Central memory CD8-positive, alpha-beta T cell (primary cell): Measurements from ENCODE around the gene SSR1.
A peak's percentile ranks its signal among the peaks of the same experiment; 100 is the strongest.

Source experiments
- ATAC-seq: fragments of 150-1000 bp; cut with Tn5 transposase; replicated peaks from 2 replicates; pipeline ENCODE4 v1.10.0; 2022; ENCODE audit warnings: mild to moderate bottlenecking, moderate FRiP score, moderate number of reproducible peaks; ENCODE audit not compliant: poor library complexity, severe bottlenecking; ENCODE audit errors: extremely low read depth
- DNase-seq, 2 donors: peaks; one replicate each; pipeline ENCODE4 v3.0.0; 2021; ENCODE audit warnings: low spot score in 2 of 2
- H3K27ac Mint-ChIP-seq: one replicate; pipeline ENCODE4 v1.8.0; 2022; ENCODE audit warnings: low read depth, mild to moderate bottlenecking, moderate library complexity, mixed read lengths
- H3K27me3 Mint-ChIP-seq: one replicate; pipeline ENCODE4 v1.8.0; 2022; ENCODE audit warnings: mixed read lengths
- H3K36me3 Mint-ChIP-seq: one replicate; pipeline ENCODE4 v1.8.0; 2022; ENCODE audit warnings: mild to moderate bottlenecking, moderate library complexity, mixed read lengths; ENCODE audit not compliant: insufficient read depth
- H3K4me1 Mint-ChIP-seq: one replicate; pipeline ENCODE4 v1.8.0; 2022; ENCODE audit warnings: mixed read lengths
- H3K4me3 Mint-ChIP-seq: one replicate; pipeline ENCODE4 v1.8.0; 2022; ENCODE audit warnings: mild to moderate bottlenecking, moderate library complexity, mixed read lengths
- H3K9me3 Mint-ChIP-seq: one replicate; pipeline ENCODE4 v1.8.0; 2022; ENCODE audit warnings: mixed read lengths

The SSR1 gene

DNA sequence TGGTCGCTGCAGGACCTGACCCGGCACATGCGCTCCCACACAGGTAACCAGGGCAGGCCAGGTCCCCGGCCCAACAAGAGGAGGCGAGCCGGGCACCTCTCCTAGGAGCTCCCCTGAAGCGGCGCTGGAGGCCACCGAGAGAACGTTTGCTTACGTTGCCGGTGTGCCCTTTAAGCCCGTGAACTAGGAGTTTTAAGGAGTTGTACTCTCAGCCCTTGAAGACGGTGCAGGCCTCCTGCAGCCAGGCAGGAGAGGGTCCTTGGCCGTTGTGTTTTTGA is 65.9 kb downstream of the SSR1 start:
- Mint-ChIP-seq H3K4me1 (peaks cover 13% of the 10 kb centered on the region), H3K27me3 (no peaks in the 10 kb centered on the region), H3K36me3 (peaks cover 30% of the 10 kb centered on the region), H3K27ac (no peak overlapping the region), H3K9me3 (no peaks in the 10 kb centered on the region), H3K4me3 (no peak overlapping the region)
- DNase-seq = no peak
- ATAC-seq = no peak

DNA sequence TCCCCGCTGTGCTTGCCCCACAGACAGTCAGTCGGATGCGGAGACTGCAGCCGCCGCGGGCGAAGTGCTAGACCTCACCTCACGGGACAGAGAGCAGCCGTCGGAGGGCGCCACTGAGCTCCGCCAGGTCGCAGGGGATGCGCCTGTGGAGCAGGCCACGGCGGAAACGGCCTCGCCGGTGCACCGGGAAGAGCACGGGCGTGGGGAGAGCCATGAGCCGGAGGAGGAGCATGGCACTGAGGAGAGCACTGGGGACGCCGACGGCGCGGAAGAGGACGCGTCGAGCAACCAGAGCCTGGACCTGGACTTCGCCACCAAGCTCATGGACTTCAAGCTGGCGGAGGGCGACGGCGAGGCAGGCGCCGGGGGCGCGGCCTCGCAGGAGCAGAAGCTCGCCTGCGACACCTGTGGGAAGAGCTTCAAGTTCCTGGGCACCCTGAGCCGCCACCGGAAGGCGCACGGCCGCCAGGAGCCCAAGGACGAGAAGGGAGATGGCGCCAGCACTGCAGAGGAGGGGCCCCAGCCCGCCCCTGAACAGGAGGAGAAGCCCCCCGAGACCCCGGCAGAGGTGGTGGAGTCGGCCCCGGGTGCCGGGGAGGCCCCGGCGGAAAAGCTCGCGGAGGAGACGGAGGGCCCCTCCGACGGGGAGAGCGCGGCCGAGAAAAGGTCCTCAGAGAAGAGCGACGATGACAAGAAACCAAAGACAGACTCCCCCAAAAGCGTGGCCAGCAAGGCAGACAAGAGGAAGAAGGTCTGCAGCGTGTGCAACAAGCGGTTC is 66.4 kb downstream of the SSR1 start:
- H3K9me3 Mint-ChIP-seq = no peaks in the 10 kb centered on the region
- peaks cover 30% of the 10 kb centered on the region for H3K36me3 Mint-ChIP-seq

DNA sequence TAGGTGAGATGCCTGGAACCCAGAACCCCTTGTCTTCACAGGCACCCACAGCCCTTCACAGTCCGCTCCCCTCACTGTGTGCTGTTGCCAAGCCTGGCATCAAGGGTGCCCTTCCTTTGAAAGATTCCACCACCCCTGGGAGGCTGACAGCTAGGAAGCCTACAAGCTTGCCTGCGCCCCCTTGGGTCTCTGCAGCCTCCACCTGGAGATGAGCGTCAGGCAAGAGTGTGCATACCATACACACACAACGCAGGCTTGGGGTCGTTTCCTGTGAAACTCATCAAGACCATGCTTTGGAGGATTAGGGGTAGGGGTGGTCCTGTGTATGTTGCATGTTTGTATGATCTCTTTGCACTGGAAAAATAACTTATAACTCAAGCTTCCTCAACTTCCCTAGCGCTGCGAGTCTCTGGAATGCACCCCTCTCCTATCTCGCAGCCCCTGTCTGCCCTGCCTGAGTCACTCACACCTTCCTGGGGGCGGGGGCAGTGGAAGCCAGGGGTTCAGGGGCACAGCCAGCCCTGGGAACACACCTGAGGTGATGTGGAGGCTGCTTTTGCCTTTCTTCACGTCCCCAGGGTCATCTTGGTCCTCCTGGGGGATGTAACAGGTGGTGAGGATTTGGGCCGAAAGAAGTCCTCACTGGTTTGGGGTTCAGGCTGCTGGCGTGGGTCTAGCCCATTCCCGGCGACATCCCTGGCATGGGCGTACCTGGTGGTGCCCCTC is 67.2 kb downstream of the SSR1 start:
- Mint-ChIP-seq H3K4me1 (peaks cover 13% of the 10 kb centered on the region), H3K27ac (peak overlapping the region; percentile 16), H3K36me3 (peaks cover 32% of the 10 kb centered on the region), H3K27me3 (no peaks in the 10 kb centered on the region), H3K4me3 (no peak overlapping the region), H3K9me3 (no peaks in the 10 kb centered on the region)
- DNase-seq = no peak
- ATAC-seq = no peak

More for the DNA sequence above, 66.4 kb downstream of the SSR1 start:
- no peak for DNase-seq
- Mint-ChIP-seq H3K4me1 (peaks cover 13% of the 10 kb centered on the region), H3K27ac (no peak overlapping the region), H3K27me3 (no peaks in the 10 kb centered on the region), H3K4me3 (no peak overlapping the region)
- no peak for ATAC-seq

DNA sequence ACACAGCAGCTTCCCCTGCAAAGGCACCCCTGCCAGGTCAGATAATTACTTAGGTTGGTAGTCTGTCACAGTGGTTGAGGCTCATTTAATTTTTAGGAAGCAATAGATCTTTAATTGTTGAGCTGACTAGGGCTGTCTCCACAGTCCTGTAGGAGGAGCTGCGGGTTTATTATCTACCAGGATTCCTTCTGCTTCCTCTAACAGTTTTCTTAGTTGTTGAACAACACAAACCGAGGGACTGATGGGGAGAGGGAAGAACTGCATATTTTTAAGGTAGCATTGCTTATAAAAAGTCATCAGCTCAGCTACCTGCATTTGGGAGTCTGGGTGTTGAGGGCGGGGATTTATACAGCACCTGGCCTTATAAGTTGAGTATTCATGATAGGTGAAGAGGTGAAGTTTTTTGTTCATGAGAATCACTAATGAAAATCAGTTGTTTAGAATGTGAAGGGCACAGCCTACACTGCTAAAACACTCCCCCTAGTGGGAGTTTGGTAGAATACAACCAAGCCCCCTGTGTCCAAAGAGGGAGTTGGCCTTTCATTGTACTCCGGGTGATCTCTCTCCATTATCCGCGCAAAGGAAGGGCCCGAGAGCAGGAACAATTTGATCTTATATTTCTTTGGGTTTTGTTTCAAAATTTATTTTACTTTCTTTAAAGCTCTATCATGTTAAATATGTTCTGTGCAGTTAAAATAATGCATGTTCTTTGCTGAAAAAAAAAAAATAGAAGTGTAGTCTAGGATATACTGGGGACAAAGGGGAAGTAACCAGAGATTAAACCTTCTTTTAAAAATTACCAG is 69.6 kb downstream of the SSR1 start:
- peaks cover 7% of the 10 kb centered on the region for H3K4me1 Mint-ChIP-seq
- H3K4me3 Mint-ChIP-seq = no peak overlapping the region
- ATAC-seq (peak; percentile 66), DNase-seq (peak in 1 of 2 donors; percentile 31)
- H3K36me3 Mint-ChIP-seq = peaks cover 28% of the 10 kb centered on the region
- peak overlapping the region; percentile 14 for H3K27ac Mint-ChIP-seq
- no peaks in the 10 kb centered on the region for H3K9me3 Mint-ChIP-seq
- H3K27me3 Mint-ChIP-seq = no peaks in the 10 kb centered on the region

DNA sequence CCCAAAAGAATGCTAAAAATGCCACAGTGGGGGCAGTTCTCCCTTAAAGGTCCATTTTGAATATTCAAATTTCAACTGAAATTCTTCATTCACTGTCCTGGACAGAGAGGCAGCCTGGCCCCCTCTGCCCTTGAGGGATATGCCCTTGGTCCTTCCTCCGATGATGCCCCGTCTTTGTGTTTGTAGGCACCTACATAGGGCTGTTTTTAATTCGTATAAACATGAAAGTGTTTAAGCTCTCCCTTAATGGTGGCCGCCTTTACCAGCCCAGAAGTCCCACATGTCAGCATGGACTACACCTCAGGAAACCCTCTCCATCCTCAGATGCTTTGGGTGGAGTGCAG is 70.2 kb downstream of the SSR1 start:
- H3K27ac Mint-ChIP-seq = peak overlapping the region; percentile 14
- no peak for ATAC-seq
- H3K4me3 Mint-ChIP-seq = no peak overlapping the region
- H3K9me3 Mint-ChIP-seq = no peaks in the 10 kb centered on the region
- no peaks in the 10 kb centered on the region for H3K27me3 Mint-ChIP-seq
- H3K4me1 Mint-ChIP-seq = peaks cover 7% of the 10 kb centered on the region
- peaks cover 26% of the 10 kb centered on the region for H3K36me3 Mint-ChIP-seq
- no peak for DNase-seq

DNA sequence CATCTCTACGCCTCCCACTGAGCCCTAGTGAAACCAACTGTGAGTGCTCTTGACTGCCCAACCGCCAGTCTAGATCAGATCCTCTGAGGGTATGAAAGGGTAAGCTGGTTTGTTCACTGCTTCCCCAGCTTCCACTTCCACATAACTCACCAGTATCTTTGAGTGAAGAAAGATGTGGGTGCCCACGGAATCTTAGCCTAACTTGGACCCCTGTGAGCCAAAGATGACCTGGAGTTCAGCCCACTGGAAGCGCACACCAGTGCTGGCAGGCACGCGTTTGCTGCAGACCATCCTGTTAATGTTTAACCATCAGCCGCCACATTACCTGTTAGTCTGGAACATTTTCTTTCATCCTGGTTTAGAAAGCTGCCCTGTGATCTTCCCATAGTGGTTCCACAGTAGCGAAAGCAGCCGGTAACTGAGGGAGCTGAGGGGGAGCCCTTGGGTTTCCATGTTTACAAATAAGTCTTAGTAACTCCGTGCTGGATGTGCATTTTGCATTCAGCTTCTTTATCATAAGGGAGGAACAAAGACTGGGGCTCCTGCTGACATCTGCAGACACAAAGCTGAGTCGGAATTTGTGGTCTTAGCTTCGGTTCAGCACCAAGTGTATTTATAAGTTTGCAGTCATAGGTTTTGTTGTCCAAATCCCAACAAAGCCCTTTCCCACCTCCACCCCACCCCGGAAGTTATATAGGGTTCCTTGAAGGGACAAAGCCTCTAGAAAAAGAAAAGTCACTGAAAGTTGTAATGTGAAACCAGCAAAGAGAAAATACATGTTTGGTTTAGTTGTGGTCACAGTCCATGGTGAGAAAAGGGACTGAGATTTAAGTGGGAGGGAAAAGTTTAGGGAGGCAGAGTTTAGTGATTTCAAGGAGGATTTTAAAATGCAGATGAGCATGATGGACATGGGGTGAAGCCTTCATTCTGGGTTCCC is 71.0 kb downstream of the SSR1 start:
- DNase-seq (no peak), ATAC-seq (no peak)
- Mint-ChIP-seq H3K27ac (no peak overlapping the region), H3K4me3 (no peak overlapping the region), H3K27me3 (no peaks in the 10 kb centered on the region), H3K36me3 (peaks cover 24% of the 10 kb centered on the region), H3K9me3 (no peaks in the 10 kb centered on the region), H3K4me1 (peaks cover 7% of the 10 kb centered on the region)

DNA sequence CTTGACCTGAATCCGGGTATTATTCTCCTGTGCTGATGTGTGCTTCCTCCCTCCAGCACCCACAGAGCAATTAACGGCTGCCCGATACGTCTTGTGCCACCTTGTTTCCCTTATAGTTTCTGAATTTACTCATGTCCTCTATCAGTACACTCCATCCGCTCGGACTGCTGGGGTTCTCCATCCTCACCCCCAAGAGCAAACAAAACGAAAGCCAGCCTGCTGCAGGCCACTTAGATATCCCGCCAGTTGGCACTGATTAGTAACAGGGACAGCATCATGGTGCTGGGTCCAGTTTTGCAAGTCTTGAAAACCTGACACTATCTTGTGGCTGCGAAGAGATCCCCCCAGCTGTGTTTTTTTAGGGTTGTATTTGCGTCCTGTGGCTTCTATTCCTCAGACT is 71.8 kb downstream of the SSR1 start:
- Mint-ChIP-seq H3K4me1 (peaks cover 7% of the 10 kb centered on the region), H3K27me3 (no peaks in the 10 kb centered on the region), H3K9me3 (no peaks in the 10 kb centered on the region), H3K36me3 (peaks cover 19% of the 10 kb centered on the region), H3K27ac (no peak overlapping the region), H3K4me3 (peak overlapping the region; percentile 6)
- ATAC-seq (no peak), DNase-seq (no peak)

DNA sequence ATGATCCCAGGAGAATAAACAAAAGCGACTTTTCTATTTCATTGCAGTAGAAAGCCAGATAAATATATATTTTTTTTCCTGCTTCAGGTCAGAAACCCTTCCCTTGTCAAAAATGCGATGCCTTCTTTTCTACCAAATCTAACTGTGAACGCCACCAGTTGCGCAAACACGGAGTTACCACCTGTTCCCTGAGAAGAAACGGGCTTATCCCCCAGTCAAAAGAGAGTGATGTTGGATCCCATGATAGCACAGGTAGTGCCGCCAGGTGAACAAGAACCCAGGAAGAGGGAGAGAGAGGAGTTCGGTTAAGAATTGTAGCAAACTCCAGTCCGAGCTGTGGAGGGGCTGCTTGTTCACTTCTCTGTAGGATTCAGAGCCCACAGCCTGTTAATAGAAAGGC is 72.6 kb downstream of the SSR1 start:
- Mint-ChIP-seq H3K36me3 (peaks cover 21% of the 10 kb centered on the region), H3K27ac (no peak overlapping the region)

DNA sequence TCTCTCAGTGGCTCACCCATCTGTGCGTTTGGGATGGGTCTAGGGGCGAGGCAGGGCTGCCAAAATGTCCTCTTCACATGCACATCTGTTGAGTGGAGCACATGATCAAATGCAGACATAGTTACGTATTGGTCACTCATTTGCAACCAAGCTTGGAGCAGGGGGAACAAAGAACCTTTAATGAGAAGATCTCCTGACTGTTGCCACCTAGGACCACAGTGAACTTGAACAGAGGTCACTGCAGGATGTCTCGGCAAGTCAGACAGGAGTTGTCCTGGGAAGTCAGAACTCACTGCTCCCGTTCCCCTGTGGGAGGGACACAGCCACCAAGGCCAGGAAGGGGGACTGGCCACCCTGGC is 73.4 kb downstream of the SSR1 start:
- DNase-seq (no peak), ATAC-seq (no peak)
- H3K9me3 Mint-ChIP-seq = no peaks in the 10 kb centered on the region
- H3K27ac Mint-ChIP-seq = no peak overlapping the region
- H3K27me3 Mint-ChIP-seq = no peaks in the 10 kb centered on the region
- H3K4me1 Mint-ChIP-seq = peaks cover 7% of the 10 kb centered on the region
- no peak overlapping the region for H3K4me3 Mint-ChIP-seq
- peaks cover 21% of the 10 kb centered on the region for H3K36me3 Mint-ChIP-seq

More for the DNA sequence above, 72.6 kb downstream of the SSR1 start:
- Mint-ChIP-seq H3K9me3 (no peaks in the 10 kb centered on the region), H3K4me1 (peaks cover 7% of the 10 kb centered on the region), H3K4me3 (no peak overlapping the region), H3K27me3 (no peaks in the 10 kb centered on the region)
- ATAC-seq = no peak
- no peak for DNase-seq

DNA sequence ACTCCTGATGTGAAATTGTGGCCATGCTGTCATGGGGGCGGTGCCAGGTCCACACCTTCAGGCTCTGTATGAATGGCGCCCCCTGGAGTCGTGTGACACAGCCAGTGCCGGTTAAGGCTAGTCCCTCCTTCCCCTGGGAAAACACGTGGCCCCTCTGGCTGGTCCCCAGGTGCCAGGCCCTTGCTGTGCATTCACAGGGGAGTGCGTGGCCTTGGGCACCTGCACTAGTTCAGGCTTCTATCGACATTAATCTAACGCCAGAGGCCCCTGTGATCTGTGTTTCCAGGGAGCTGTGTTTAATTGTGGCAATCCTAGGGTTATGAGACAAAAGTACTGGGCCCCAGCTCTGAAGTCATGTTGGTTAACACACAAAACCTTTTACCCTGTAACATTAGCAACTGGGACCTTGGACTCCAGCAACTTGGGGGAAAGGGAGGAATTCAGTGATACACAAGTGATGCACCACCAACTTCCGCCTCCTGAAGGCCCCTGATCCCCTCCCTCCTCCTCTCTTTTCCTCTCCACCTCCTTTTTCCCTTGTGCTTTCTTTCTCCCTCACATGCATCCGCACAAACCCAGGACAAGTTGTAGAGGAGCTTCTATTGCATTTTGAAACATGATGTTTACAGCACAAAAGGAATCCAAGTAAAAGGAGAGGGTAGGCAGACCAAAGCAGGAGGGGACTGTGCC is 74.0 kb downstream of the SSR1 start:
- Mint-ChIP-seq H3K4me1 (peaks cover 7% of the 10 kb centered on the region), H3K4me3 (no peak overlapping the region), H3K9me3 (no peaks in the 10 kb centered on the region), H3K27ac (no peak overlapping the region), H3K36me3 (peaks cover 20% of the 10 kb centered on the region), H3K27me3 (no peaks in the 10 kb centered on the region)
- ATAC-seq (peak; percentile 37), DNase-seq (peak; percentile 23 to 39)

DNA sequence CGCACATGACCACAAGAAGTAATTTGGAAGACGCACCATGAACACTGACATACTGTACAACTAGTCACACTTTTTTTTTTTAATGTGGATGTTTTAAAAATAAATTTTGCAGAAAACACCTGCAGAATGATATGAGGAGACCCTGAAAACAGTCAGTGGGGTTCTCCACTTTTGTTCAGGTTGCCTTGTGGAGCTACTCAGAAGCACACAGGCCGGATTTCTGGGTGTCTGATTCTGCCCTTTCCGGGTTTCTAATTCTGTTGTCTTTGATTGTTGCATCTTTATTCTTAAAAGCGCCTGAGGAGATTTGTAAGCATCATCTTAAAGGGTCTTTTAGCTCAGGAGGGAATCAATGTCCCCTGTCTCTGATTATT is 74.5 kb downstream of the SSR1 start:
- DNase-seq (no peak), ATAC-seq (no peak)
- Mint-ChIP-seq H3K4me3 (no peak overlapping the region), H3K4me1 (peaks cover 10% of the 10 kb centered on the region), H3K27me3 (no peaks in the 10 kb centered on the region), H3K9me3 (no peaks in the 10 kb centered on the region), H3K36me3 (peaks cover 23% of the 10 kb centered on the region), H3K27ac (no peak overlapping the region)
